Lung (tissue), 12 donors: Measurements from ENCODE around the gene DNAH17. TPM values are rescaled to one million over a fixed set of nuclear protein-coding genes. Genes with fewer than 3 reads are reported as not detected.

Experiments
- ATAC-seq: fragments of 200-7000 bp; cut with Tn5 transposase; one replicate; pipeline ENCODE4 v1.9.1; 2020; ENCODE audit warnings: moderate number of reproducible peaks; ENCODE audit not compliant: insufficient read depth, low FRiP score
- DNase-seq, 3 donors: peaks; one replicate each; pipeline ENCODE4 v3.0.0-alpha.2; 2013 to 2017
- H3K27ac ChIP-seq, 2 donors: one replicate each; pipeline ENCODE4 v1.5.1; 2013; ENCODE audit warnings: mild to moderate bottlenecking in 2 of 2, moderate library complexity in 2 of 2, control low read depth in 1 of 2, inconsistent platforms in 1 of 2, low read depth in 1 of 2, low read length in 1 of 2
- H3K27me3 ChIP-seq, 3 donors: one replicate each; pipeline ENCODE4 v1.5.1; 2013; ENCODE audit warnings: low read length in 2 of 3; ENCODE audit not compliant: control insufficient read depth in 3 of 3, insufficient read depth in 3 of 3
- H3K36me3 ChIP-seq, 4 donors: one replicate each; pipeline ENCODE4 v1.5.1; 2013; ENCODE audit warnings: low read length in 4 of 4, mild to moderate bottlenecking in 1 of 4, moderate library complexity in 1 of 4; ENCODE audit not compliant: control insufficient read depth in 4 of 4, insufficient read depth in 4 of 4
- H3K4me1 ChIP-seq, 5 donors: one replicate each; pipeline ENCODE4 v1.5.1; 2013; ENCODE audit warnings: low read length in 5 of 5, mild to moderate bottlenecking in 2 of 5, moderate library complexity in 1 of 5; ENCODE audit not compliant: control insufficient read depth in 5 of 5, insufficient read depth in 5 of 5
- H3K4me3 ChIP-seq: one replicate; pipeline ENCODE4 v1.5.1; 2013; ENCODE audit warnings: mild to moderate bottlenecking, control low read depth, moderate library complexity
- H3K9ac ChIP-seq, 2 donors: one replicate each; pipeline ENCODE4 v1.5.1; 2013; ENCODE audit warnings: low read length in 2 of 2, control low read depth in 1 of 2; ENCODE audit not compliant: insufficient read depth in 1 of 2
- H3K9me3 ChIP-seq, 4 donors: one replicate each; pipeline ENCODE4 v1.5.1; 2013; ENCODE audit warnings: low read length in 3 of 4, mild to moderate bottlenecking in 1 of 4, moderate library complexity in 1 of 4; ENCODE audit not compliant: control insufficient read depth in 4 of 4, insufficient read depth in 3 of 4
- WGBS, 2 donors: extraction: QIAGEN DNeasy Blood & Tissue Kit; methylation state at CpG; one replicate each; pipeline ENCODE4 v1.1.7; 2013; 5-methylcytosine and 5-hydroxymethylcytosine counted together
- polyA plus RNA-seq, 2 donors: library from polyadenylated mRNA; stranded (reverse); fragments of 200-250 nt; gene quantifications; one replicate each; pipeline ENCODE4 v1.2.1, GENCODE V29; 2013
- total RNA-seq, 2 donors: library from RNA; depleted of rRNA in 1 of 2; stranded (reverse); fragments of >200 nt in 1 of 2; gene quantifications; one replicate each; pipeline ENCODE4 v1.2.1, GENCODE V29; 2014 to 2021
- TF ChIP-seq, protein P1 (sequence below): IDR thresholded peaks from 2 replicates; pipeline ENCODE4 v1.5.1; 2012; ENCODE audit warnings: mild to moderate bottlenecking; ENCODE audit errors: control extremely low read depth, extremely low read depth
- donor health status: control.
- donor health status: control.
- donor health status: Bipolar disorder and iron deficiency.
- donor health status: healthy.
- donor health status: DM: yes; HTN: yes; CAD: no.

Gene DNAH17
- total and polyA plus RNA-seq, 4 donors, result 0.44 to 1.6 (median 1.2) TPM

DNA sequence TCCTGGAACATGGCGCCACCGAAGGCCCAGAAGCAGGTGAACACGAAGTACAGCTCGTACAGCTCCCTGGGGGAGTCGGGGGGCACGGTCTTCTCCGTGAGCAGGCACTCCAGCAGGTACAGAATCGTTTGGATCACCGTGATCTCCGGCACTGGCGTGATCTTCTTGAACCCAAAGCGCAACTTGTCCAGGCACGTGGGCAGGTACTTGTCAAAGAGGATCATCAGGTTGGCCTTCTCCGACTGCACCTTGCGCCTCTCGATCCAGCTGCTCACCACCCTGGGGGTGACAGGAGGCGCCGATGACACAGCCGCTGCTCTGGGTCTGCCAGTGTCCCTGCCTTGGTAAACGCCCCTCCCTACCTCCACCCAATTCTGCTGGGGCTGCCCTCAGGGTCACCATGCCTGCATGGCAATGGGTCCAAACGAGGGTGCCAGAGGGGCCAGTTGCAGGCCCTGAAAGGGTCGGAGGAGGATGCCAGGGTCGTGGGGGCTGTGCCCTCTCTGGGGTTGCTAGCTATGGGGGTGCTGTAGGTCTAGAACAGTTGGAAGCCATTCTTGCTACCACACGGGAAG is 90.9 kb downstream of the DNAH17 start:
- DNase-seq, result no peak
- 95 to 96% methylated on average over 24 of the region's 24 CpGs for WGBS, 2 donors

GRCh38 chr17:78485290-78486168 is 91.7 kb downstream of the DNAH17 start:
- 76 to 78% methylated on average over 31 to 32 of the region's 32 CpGs for WGBS, 2 donors
- no peak overlapping the region for H3K4me3 ChIP-seq
- H3K9ac ChIP-seq, result no peak overlapping the region

More for the DNA sequence above, 90.9 kb downstream of the DNAH17 start:
- Histone ChIP-seq H3K4me3 (no peak overlapping the region), H3K9me3 (no peaks in the 10 kb centered on the region), H3K9ac (no peak overlapping the region), H3K27ac (no peak overlapping the region), H3K4me1 (no peaks in the 10 kb centered on the region), H3K27me3 (peaks cover 0 to 4% (median 0%) of the 10 kb centered on the region in 3 donors), H3K36me3 (no peaks in the 10 kb centered on the region)
- ATAC-seq, result no peak
- TF ChIP-seq, protein P1, sequence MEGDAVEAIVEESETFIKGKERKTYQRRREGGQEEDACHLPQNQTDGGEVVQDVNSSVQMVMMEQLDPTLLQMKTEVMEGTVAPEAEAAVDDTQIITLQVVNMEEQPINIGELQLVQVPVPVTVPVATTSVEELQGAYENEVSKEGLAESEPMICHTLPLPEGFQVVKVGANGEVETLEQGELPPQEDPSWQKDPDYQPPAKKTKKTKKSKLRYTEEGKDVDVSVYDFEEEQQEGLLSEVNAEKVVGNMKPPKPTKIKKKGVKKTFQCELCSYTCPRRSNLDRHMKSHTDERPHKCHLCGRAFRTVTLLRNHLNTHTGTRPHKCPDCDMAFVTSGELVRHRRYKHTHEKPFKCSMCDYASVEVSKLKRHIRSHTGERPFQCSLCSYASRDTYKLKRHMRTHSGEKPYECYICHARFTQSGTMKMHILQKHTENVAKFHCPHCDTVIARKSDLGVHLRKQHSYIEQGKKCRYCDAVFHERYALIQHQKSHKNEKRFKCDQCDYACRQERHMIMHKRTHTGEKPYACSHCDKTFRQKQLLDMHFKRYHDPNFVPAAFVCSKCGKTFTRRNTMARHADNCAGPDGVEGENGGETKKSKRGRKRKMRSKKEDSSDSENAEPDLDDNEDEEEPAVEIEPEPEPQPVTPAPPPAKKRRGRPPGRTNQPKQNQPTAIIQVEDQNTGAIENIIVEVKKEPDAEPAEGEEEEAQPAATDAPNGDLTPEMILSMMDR, result no peak

DNA sequence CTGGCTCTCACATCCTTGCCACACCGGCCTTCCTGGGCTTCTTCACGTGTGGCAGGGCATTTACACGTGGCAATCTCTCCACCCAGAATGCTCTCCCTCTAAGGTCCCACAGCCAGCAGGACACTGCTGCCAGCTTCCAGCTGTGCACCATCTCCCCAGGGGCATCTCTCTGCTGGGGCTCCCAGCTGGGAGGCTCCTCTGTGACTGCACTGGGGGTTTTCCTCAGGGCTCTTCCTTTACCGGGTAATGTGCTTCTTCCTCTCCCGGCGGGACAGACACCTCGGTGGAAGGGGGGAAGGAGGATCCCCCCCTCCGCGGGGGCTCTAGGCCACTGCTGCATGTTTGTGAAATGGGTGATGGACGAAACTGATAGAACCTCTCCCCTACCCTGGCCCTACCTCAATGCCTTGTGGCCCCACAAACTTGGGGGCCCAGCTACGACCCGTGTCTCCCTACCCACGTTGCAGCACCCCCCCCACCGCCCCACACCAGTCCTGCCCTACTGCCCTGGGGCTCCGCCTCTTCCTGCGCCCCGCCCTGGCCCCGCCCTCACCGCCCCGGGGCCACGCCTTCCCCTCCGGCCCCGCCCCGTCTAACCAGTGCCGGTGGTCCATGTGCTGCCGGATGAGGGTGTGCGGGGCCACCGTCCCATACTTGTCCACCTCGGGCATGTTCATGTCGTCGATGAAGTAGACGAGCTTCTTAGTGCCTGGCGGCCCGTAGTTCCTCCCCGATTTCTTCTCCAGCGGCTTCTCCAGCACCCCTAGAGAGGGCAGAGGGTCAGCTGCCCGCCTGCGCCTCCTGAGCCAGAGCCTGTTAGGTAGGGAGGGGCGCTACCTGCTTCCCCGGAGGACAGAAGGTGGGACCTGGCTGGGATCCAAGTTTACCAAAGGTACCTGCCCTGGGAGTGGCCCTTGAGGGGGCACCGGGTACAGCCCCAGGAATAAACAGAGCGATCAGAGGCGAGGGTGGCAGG is 92.6 kb downstream of the DNAH17 start:
- TF ChIP-seq, protein P1, result no peak
- Histone ChIP-seq H3K36me3 (no peaks in the 10 kb centered on the region), H3K27me3 (peaks cover 0 to 4% (median 0%) of the 10 kb centered on the region in 3 donors), H3K4me3 (no peak overlapping the region), H3K27ac (no peak overlapping the region), H3K9me3 (no peaks in the 10 kb centered on the region), H3K9ac (no peak overlapping the region), H3K4me1 (no peaks in the 10 kb centered on the region)
- 7 to 11% methylated on average over 35 to 43 of the region's 43 CpGs for WGBS, 2 donors
- ATAC-seq (no peak), DNase-seq (peak in 1 of 3 donors; percentile 25)

More at GRCh38 chr17:78485290-78486168, 91.7 kb downstream of the DNAH17 start:
- Histone ChIP-seq H3K36me3 (no peaks in the 10 kb centered on the region), H3K27me3 (peaks cover 0 to 4% (median 0%) of the 10 kb centered on the region in 3 donors), H3K4me1 (no peaks in the 10 kb centered on the region), H3K9me3 (no peaks in the 10 kb centered on the region), H3K27ac (no peak overlapping the region)
- TF ChIP-seq, protein P1, result no peak
- ATAC-seq, result no peak
- DNase-seq, result no peak
